Measurements from ENCODE around the gene PBRM1.

DNA sequence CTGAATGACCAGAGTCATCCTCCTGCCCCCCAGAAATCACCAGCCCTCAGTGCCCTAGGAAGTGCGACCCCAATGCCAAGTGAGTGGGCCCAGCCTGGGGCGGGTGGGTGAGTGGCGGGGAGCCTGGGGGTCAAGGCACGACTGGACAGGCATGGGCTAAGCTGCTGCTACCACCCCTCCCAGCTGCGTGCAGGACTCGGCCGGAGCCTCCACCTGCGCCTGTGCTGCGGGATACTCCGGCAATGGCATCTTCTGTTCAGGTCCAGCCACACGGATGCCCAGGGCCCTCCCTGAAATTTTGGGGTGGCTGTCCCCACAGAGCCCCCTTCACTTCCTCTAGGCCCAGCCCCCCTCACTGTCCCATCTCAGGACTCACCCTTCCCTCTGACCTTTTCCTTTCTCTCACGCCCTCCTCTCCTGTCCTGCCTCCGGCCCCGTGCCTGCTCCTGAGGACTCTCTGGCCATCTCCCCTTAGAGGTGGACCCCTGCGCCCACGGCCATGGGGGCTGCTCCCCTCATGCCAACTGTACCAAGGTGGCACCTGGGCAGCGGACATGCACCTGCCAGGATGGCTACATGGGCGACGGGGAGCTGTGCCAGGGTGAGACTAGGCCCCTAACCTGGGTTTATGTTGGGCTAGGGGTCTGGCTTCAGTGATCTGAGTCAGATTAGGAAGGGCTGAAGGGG is 169.1 kb downstream of the PBRM1 start:
- TF ChIP-seq EZH2 (IDR thresholded peaks at IDR 0.05; ENCODE audit: insufficient read depth, poor library complexity, severe bottlenecking) (no peak), EZH2phosphoT487 (IDR thresholded peaks at IDR 0.05; ENCODE audit: insufficient read depth, low read depth) (no peak)

Data from GM23248 (cell line).